OCI-LY3 (cell line): ENCODE data around the gene SDK2.

Source experiments
- H2AFZ ChIP-seq: fragments of 200-600, 300-600 bp; shearing (Covaris generic); 2 replicates; pipeline ENCODE4 v1.6.0; 2014; ENCODE audit warnings: antibody characterized with exemption, low read depth, low read length
- H3K27ac ChIP-seq: fragments of 200-600, 300-600 bp; sonication (generic); 2 replicates; pipeline ENCODE4 v1.5.1; 2014; ENCODE audit warnings: mild to moderate bottlenecking, low read length, moderate library complexity, mixed read lengths
- H3K27me3 ChIP-seq: fragments of 200-600, 300-600 bp; sonication (generic); 2 replicates; pipeline ENCODE4 v1.6.1; 2014; ENCODE audit warnings: low read depth, low read length, mixed read lengths
- H3K36me3 ChIP-seq: fragments of 200-600, 300-600 bp; sonication (generic); replicated peaks from 2 replicates; pipeline ENCODE3; 2014; ENCODE audit warnings: low read depth, low read length, mixed read lengths
- H3K4me1 ChIP-seq: fragments of 300-600, 200-600 bp; sonication (generic); 2 replicates; pipeline ENCODE4 v1.6.1; 2014; ENCODE audit warnings: low read length, mixed read lengths
- H3K4me2 ChIP-seq: fragments of 200-600, 300-600 bp; sonication (generic); 2 replicates; pipeline ENCODE4 v1.6.1; 2014; ENCODE audit warnings: low read length, mixed read lengths
- H3K4me3 ChIP-seq: fragments of 300-600, 200-600 bp; sonication (generic); 2 replicates; pipeline ENCODE4 v1.5.1; 2014; ENCODE audit warnings: antibody characterized with exemption, mild to moderate bottlenecking, low read length, moderate library complexity
- H3K79me2 ChIP-seq: fragments of 300-600, 200-600 bp; shearing (Covaris generic); 2 replicates; pipeline ENCODE4 v1.6.1; 2014; ENCODE audit warnings: mild to moderate bottlenecking, low read length, mixed read lengths
- H3K9ac ChIP-seq: fragments of 300-600, 200-600 bp; shearing (Covaris generic); 2 replicates; pipeline ENCODE4 v1.6.0; 2014; ENCODE audit warnings: mild to moderate bottlenecking, low read length, moderate library complexity
- H3K9me3 ChIP-seq: fragments of 200-600, 300-600 bp; shearing (Covaris generic); 2 replicates; pipeline ENCODE4 v1.6.1; 2014; ENCODE audit warnings: low read length, mixed read lengths; ENCODE audit not compliant: insufficient read depth
- H4K20me1 ChIP-seq: fragments of 200-600, 300-600 bp; sonication (generic); 2 replicates; pipeline ENCODE4 v1.6.1; 2016; ENCODE audit warnings: low read length, mixed read lengths; ENCODE audit not compliant: insufficient read depth
- CTCF ChIP-seq: fragments of 200-600, 300-600 bp; sonication (generic); IDR thresholded peaks from 2 replicates; pipeline ENCODE4 v1.5.1; 2014; ENCODE audit warnings: antibody characterized with exemption, low read length, low read depth
- EZH2phosphoT487 ChIP-seq: fragments of 200-600 bp; shearing (Covaris generic); IDR thresholded peaks from 2 replicates; pipeline ENCODE4 v1.6.1; 2018; ENCODE audit warnings: antibody characterized with exemption, mixed run types, low read depth

SDK2 gene

GRCh38 chr17:73368085-73368631, 276.1 kb downstream of the SDK2 start:
- H3K36me3 ChIP-seq = no peaks in the 10 kb centered on the region
- peaks cover 34% of the 10 kb centered on the region for H3K27me3 ChIP-seq
- H3K4me3 ChIP-seq = no peak overlapping the region
- no peaks in the 10 kb centered on the region for H4K20me1 ChIP-seq
- TF ChIP-seq EZH2phosphoT487 (no peak), CTCF (no peak)
- 0 out of 2 replicates have a peak, but pooled peaks cover 4% of the 10 kb centered on the region for H3K4me1 ChIP-seq
- H3K9ac ChIP-seq = no peak overlapping the region
- H3K4me2 ChIP-seq = no peak overlapping the region
- H3K79me2 ChIP-seq = no peaks in the 10 kb centered on the region
- H3K27ac ChIP-seq = no peak overlapping the region
- H3K9me3 ChIP-seq = no peaks in the 10 kb centered on the region
- H2AFZ ChIP-seq = no peak overlapping the region

GRCh38 chr17:73365906-73366623, 278.2 kb downstream of the SDK2 start:
- Histone ChIP-seq H3K27me3 (peaks cover 21% of the 10 kb centered on the region), H3K27ac (no peak overlapping the region), H3K4me2 (no peak overlapping the region; the same call in 1 of the 2 replicates), H2AFZ (no peak overlapping the region), H3K9ac (no peak overlapping the region), H3K9me3 (no peaks in the 10 kb centered on the region), H3K4me1 (0 out of 2 replicates have a peak, but pooled peaks cover 4% of the 10 kb centered on the region), H3K36me3 (no peaks in the 10 kb centered on the region), H3K79me2 (no peaks in the 10 kb centered on the region), H3K4me3 (no peak overlapping the region), H4K20me1 (no peaks in the 10 kb centered on the region)
- no peak for TF ChIP-seq EZH2phosphoT487
- TF ChIP-seq CTCF = no peak

GRCh38 chr17:73365301-73365874, 278.9 kb downstream of the SDK2 start:
- no peaks in the 10 kb centered on the region for H3K36me3 ChIP-seq
- no peaks in the 10 kb centered on the region for H3K9me3 ChIP-seq
- no peak for TF ChIP-seq EZH2phosphoT487
- TF ChIP-seq CTCF = no peak
- H3K27ac ChIP-seq = no peak overlapping the region
- 0 out of 2 replicates have a peak, but pooled peaks cover 4% of the 10 kb centered on the region for H3K4me1 ChIP-seq
- no peak overlapping the region for H3K4me2 ChIP-seq
- H3K79me2 ChIP-seq = no peaks in the 10 kb centered on the region
- no peaks in the 10 kb centered on the region for H4K20me1 ChIP-seq
- H3K9ac ChIP-seq = no peak overlapping the region
- H2AFZ ChIP-seq = no peak overlapping the region
- no peak overlapping the region for H3K4me3 ChIP-seq
- H3K27me3 ChIP-seq = peaks cover 19% of the 10 kb centered on the region

- H3K79me2 ChIP-seq = no peaks in the 10 kb centered on the region
- no peak overlapping the region for H3K27ac ChIP-seq
- TF ChIP-seq CTCF (no peak), EZH2phosphoT487 (no peak)
- H3K4me3 ChIP-seq = no peak overlapping the region
- H2AFZ ChIP-seq = no peak overlapping the region
- no peaks in the 10 kb centered on the region for H3K36me3 ChIP-seq
- peaks cover 31% of the 10 kb centered on the region for H3K27me3 ChIP-seq
- no peak overlapping the region for H3K4me2 ChIP-seq
- H3K4me1 ChIP-seq = 0 out of 2 replicates have a peak, but pooled peaks cover 4% of the 10 kb centered on the region
- H3K9ac ChIP-seq = no peak overlapping the region
- no peaks in the 10 kb centered on the region for H4K20me1 ChIP-seq
- H3K9me3 ChIP-seq = no peaks in the 10 kb centered on the region
Observed at GRCh38 chr17:73364155-73364522, 280.1 kb downstream of the SDK2 start.
